OCI-M2 (cell line): ENCODE measurements around the gene DHFR2.

Experiments used
- DNase-seq: peaks from one replicate; lab custom pipeline; 2025; ENCODE audit not compliant: unreplicated experiment; lab: John Stamatoyannopoulos, UW

The DHFR2 gene

DNA sequence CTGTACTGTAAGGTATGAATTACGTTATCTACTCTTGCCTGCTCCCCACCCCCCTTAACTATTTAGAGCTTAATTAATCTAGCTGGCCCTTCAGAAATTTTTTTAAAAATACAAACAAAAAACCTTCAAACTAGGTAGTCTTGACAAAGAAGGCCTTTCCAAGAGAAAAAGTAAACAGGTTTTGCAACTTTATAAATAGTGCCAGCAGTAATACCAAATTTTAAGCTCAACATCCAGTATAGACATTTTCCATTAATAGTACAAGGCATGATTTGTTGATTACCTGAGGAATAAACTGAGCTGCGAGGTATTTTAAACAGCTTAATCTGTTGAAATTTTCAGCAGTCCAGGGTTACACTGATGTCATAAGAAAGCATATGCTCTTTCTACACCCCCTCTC, 54.5 kb downstream of the DHFR2 start:
- DNase-seq = no peak
